GM19452 (cell line): ENCODE results near the gene WDR7.

ENCODE experiments used
- ATAC-seq: cut with Tn5 transposase; IDR thresholded peaks from one replicate; pipeline ENCODE4 v1.9.1; 2021; ENCODE audit not compliant: unreplicated experiment

Gene WDR7

DNA sequence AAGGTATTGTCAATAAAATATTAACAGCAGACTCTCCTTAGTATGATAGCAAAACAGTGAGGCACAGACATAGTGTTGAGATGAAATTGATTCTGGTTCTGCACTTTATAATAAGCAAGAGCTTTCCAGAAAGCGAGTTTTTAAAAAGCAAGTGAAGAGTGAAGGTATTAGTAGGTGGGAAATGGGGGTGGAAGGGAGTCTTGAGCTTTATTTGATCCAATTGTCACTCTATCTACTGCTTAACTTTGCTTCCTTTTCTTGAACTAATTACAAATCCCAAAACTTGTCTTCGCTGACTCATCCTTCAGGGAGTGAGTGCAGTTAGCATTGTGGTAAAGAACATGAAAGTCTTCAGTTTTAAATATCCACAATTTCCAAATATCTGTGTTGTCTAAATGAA is 375.2 kb downstream of the WDR7 start:
- no peak for ATAC-seq

DNA sequence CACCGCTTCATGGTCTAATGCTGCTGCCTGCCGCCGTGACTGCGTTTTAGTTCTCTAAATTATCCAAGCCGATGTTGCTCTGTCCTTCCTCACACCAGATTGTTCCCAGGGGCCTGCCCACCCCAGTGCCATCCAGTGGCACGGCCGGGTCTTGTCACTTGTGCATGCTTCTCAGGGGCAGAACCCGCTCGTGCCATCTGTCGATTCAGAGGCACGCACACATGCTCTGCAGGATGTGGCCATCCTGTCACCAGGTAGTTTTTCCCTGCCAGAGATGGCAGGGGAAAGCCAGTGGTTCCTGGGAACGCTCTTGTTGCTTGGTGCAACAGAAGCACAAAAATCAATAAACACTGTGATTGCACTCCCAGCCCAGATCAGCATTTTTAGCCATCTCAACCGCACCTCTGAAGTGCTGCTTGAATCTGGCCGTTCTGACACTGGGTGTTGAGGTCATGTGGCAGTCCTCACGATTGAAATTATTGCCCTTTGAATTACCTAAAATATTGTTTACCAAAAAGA is 376.1 kb downstream of the WDR7 start:
- no peak for ATAC-seq

DNA sequence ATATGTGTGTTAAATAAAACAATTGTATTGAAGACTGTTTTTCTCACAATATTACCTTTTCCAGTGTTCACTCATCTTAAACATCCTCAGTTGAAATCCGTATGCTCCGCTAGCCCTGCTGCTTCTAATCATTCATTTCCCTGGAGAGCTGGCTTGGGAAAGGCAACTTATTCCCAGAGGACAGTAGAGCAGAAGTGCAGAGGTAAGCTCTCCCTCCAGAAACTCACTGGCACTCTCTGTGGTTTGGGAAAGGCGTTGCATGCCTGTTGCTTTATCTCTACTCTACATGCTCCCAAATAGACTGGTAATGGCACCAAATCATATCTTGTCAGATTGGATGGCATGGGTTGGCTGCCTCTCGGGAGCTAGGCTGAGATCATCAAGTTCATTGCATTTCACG is 378.6 kb downstream of the WDR7 start:
- ATAC-seq = no peak

DNA sequence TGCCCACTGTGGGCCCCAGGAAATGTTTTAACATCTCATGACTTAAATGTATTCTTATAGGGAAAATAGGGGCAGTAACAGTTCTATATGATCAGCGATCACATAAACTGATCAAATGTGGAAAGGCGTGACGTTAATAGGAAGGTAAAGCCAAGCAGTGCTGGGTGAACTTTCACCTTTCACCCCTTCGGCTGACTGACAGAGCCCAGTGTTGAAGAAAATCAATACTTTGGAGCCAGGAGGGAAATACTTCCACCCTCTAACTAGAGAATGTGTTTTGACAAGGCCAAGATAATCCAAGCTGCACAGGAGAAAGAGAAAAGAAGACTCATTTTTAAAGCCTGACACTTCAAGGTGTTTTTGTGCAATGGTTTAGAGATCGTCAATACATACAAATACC is 379.3 kb downstream of the WDR7 start:
- no peak for ATAC-seq

DNA sequence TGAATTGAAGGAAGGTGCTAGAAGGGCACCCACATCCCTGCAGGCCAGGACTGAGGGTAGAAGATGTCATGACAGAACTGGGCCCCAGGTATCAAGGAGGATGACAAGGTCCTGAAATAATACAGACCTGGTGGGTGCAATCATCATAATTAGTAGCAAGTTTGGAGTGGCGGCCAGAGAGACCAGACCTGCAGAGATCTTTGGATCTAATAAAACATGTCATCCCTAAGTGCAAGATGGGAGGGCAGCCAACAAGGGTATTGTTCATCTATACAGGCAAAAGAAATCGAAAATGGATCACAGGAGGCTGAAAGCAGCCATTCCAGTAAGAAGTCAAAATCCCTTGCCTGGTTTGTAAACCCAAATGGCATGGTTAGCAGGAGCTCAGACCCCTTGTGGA is 384.4 kb downstream of the WDR7 start:
- ATAC-seq = no peak

DNA sequence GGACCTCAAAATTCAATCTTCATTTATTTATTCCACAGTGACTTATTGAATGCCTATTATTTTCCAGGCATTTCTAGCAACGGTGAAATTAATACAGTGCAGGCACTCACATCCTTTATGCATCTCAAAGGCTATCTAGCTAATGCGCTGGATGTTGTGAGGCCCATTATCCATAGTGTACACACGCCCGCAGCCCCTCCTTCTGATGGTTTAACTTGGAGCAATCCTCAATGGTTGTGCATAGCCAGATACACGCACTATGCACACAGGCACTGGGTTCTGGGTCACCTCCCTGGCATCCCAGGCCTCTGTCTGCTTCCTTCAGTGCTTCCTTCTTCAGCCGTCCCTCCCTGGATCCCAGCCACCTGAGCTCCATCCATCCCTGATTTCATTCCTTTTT is 387.2 kb downstream of the WDR7 start:
- no peak for ATAC-seq

DNA sequence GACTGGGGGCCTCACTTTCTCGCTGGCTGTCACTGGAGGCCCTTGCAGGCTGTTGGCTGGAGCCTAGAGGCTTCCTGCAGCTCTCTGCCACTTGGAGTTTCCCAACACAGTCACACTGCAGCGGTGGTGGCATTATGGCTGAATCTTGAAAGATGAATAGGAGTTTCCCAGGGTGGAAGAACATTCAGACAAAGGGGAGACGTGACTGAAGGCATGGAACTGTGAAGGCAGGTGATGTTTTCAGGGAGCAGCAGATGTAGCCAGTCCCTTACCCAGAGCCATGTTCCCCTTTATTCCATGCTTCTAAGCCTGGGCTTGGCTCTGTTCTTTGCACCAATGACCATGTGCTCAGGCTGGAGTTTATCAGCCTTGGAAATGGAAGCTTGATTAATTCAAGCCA is 389.0 kb downstream of the WDR7 start:
- ATAC-seq = no peak

DNA sequence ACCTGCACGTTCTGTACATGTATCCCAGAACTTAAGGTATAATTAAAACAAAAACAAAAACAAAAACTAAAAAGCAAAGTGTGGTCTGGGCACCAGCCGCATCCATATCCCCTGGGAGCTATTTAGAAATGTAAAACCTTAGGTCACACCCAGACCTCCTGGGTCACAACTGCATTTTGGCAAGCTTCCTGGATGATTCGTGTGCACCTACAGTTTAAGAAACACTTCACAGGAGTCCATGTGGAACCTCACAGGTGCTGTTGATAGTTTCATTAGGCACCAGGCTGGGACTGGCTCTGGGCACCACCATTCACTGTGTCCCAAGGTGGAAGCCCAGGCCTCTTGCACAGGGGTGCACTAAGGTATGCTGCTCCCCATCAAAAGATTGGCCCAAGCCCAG is 392.1 kb downstream of the WDR7 start:
- ATAC-seq = no peak

DNA sequence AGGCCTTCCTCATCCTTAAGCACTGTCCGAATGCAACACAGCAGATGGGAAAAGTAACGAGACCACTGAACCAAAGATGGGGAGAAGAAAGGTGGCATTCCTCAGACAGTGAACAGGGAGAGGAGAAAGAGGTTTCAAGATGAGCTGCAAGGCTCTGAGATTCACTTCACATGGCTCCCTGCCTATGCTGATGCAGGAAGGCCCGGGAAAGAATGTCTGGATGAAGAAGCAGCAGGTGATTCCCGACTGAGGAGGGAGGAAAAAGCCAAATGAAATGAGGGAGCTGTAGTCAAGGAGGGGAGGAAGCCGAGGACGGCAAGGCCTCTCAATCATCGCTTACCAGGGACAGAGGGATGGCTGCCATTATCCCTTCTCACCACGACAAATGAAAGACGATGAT is 397.2 kb downstream of the WDR7 start:
- ATAC-seq = no peak

DNA sequence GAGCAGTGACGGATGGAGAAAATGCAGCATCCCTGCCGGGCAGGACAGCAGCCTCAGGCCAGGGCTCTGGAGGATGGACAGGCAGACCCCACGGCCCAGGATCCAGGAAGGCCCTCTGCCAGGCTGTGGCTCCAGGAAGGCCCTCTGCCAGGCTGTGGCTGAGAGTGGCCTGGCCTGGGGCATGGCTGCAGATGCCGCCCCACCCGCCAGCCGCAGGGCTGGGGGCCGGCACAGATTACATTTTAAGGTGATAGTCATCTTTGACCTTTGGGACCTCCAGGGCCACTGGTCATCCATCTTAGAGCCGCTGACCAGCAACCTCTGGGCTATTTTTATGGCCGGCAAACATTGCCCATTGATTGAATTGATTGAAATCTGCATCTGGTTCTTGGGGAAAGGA is 397.7 kb downstream of the WDR7 start:
- no peak for ATAC-seq

DNA sequence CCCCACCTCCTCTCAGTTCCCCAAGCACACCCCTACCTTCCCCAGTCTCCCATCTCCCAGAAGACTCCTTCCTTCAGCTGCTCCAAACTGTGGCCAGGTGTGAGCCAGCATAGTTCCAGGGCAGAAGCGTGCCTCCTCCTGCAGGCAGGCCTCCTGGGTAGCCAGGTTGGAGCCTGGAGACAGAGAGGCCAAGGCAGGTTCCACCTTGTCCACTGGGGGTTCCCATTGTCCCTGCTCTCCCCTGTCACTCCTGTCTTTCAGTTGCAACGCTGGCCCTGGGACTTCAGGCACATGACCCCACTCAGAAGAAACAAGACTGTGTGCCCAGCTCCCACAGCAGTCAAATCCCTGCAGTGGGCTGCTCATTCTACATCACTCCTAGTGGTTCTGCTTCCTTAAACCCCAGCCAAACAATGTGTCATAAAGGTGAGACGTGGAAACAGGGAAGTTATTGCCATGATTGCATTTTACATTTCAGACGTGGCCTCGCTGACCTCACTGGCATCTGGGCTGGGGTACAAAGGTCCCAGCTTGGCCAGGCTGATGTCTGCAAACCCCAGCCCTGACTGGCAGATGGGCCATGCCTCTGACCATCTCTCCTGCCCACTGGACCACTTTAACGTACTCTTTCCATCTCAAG is 399.3 kb downstream of the WDR7 start:
- no peak for ATAC-seq

DNA sequence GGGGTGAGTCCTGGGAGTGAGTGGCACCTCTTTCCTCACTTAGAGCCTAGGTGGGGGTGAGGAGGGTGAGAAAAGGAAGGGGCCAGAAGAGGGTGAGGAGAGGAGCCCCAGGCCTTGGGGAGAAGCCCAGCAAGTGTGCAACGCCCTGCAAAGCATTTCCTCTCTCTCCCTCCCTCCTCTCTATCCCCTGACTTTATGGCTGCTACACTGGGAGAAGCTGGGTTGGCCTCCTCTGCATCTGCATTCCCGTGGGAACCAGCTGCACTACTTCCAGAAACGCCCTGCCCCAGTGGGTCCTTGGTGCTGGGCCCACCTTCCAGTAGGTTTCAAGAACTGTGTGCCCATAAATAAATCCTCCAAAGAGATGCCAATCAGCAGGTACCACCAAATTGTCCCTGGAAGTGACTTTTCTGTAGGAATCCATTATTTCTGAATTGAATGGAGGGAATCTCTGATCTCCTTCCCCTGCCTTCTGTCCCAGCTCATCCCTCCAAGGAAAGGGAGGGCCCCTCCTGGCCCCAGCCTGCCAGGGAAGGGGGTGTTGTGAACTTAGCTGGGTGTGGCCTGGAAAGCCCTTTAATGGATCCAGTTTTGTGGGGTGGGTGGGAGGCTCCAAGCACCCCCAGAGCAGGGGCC is 400.0 kb downstream of the WDR7 start:
- ATAC-seq = no peak

DNA sequence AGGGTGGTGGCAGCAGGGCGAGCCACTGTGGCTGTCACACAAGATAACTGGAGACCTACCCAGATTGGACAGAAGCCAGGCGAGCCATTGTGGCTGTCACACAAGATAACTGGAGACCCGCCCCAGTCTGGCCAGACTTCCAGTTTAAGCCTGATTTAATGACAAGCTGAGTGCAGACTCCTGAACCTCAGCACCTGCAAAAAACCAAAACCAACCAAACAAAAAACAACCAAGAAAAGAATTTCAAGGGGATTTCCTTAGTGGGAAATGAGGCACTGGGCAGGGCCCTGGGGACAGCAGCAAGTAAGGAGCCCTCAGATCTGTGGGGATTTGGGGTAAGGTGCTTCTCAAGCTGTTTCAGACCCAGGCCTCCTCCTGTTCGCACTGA is 400.5 kb downstream of the WDR7 start:
- ATAC-seq = no peak

DNA sequence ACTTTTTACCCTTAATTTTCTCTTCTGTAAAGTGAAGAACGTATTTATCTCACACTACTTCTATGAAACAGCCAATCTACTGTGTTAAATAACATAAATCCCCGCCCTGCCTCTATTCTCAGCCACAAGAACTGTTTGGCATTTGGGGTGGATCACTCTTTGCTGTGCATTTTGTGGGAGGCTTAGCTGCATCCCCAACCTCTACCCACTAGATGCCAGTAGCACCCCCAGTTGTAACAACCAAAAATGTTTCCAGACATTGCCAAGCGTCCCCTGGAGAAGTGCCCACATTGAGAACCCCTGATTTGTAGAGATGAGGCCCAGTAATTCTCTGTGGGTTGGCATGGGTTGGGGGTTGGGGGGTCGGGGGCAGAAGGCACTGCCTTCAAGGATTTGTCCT is 401.0 kb downstream of the WDR7 start:
- ATAC-seq = no peak

DNA sequence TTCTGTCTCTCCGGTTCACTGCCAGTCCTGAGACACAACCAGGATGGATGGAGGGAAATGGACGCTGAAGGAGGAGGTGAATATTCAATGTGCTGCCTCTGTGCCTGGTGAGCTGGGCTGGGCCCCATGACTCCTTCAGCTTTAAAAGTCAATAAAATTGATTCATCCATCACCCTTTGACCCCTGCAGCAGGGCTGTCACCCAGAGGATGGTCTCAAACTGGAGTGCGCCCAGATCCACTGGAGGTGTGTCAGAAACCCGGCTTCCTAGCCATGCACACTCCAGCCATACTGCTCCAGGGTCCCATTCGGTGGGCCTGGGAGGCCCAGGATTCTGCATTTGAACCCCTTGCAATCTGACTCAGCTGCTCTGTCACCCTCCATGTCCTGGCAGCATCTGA is 401.6 kb downstream of the WDR7 start:
- ATAC-seq = no peak

DNA sequence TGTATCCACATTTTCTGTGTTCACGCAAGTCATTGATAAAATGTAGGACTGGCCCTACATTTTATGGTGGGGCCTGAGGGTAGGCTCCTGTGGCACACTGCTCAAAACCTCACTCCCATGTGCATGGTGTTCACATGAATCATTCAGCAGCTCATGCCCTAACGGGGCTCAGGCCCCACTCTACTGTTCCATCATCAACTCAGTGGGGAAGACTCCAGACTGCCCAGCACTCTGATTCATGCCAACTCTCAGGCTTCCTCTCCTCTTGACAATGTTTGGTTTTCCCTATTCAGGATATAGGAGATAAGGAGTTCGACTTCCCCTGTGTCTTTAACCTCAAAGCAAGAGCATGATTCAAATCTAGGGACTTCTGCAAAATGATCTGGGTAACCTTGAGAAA is 403.7 kb downstream of the WDR7 start:
- no peak for ATAC-seq

DNA sequence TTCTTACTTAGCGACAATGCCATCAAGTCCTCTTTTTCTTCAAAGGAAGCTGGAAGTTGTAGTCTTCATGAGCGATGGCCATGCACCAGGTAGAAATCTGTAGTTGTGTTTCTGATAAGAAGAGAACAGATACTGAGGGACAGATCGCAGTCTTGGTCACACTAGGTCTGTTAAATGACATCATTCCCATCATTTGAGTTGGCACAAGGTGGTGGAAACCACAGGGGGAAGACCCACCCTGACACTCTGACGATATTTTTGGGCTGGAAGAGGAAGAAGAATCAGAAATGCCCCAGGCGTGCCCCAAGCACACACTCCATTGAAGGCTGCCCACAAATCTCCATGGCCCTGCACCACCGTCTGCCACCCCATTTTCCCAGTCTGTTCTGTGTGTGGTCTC is 406.7 kb downstream of the WDR7 start:
- ATAC-seq = peak; percentile 73

DNA sequence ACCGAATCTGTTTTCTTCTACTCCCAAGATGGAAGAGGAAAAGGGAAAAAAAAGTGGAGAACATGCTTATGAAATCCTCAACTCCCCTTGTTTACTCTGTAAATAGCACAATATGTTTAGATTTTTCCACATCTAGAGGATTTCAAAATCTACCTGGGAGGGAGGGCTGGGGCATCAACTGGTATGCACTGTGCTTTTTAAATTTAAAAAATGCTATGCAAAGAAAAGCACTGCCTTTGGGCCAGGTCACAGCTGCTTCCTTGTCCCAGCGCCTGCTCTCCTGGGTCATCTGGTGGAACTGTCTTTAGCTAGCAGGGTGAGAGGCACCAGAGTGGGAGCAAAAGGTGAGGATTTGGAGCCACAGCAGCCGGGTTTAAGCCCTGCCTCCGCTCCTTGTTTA is 407.6 kb downstream of the WDR7 start:
- no peak for ATAC-seq

DNA sequence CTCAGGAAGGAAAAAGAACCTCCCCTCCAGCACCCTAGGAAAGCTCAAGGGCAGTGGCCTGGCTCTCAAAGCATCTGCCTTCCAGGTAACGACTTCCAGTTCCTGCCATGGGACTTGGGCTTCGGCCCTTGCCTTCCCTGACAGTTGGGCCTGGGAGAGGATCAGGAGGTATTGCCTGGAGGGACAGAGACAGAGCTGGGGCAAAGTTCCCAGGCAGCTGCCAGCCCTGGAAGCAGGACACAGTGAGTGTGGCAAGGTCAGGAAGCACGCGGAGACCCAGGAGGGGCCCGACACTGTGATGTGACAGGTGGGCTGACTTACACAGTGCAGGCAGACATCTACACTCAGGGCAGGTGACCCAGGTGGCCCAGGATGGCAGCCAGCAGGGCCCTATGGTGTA is 408.2 kb downstream of the WDR7 start:
- no peak for ATAC-seq

DNA sequence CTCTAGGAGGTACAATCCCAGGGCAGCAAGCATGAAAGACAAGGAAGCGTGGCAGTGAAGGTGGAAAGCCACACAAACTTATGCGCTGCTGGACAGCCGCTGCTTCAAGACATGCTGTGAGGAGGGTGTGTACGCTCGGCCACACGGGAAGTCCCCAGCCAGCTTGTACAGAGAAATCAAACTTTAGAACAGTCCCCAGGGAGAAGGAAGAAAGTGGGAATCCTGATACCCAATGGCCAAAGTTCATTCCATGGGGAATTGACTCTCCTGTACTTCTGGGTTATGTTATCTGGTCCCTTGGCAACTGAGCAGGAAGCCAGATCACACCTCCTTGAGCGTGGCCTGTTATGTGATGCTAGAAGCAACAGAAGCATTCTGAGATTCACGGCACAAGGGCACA is 409.7 kb downstream of the WDR7 start:
- ATAC-seq = no peak

DNA sequence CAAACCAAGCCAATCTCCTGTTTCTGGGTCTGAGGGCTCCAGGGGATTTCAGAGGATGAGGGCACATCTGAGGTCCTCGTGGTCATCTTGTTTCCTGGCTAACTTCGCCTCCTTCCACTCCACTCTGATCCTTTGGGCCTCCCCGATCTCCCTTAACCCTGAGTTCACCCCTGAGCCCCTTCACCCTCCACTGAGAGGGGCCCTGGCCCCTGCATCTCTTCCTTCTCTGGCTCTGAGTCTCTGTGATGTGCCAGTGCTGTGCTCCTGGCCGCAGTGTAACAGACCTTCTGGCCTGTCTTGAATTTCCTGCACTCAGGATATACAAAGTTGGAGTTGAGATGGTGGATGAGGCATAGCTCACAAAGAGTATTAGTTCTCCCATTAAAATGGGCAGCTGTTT is 411.0 kb downstream of the WDR7 start:
- ATAC-seq = no peak

DNA sequence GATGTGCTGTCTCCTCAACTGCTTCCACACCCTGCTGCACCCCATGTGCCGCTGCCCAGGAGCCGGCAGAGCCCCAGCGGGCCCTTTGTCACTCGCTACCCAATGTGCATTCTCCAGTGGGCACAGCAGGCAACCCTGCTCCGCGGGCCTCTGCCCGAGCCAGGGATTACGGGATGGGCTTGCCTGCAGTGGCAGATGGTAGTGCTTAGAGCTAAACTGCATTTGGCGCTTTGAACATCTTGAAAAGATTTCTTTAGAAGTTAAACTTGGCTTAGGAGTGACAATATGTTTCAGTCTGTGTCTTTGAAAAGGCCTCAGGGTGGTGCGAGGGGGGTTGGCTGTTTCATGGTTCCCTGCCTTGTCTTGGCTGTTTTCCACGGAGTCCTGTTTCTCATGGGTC is 411.7 kb downstream of the WDR7 start:
- no peak for ATAC-seq

DNA sequence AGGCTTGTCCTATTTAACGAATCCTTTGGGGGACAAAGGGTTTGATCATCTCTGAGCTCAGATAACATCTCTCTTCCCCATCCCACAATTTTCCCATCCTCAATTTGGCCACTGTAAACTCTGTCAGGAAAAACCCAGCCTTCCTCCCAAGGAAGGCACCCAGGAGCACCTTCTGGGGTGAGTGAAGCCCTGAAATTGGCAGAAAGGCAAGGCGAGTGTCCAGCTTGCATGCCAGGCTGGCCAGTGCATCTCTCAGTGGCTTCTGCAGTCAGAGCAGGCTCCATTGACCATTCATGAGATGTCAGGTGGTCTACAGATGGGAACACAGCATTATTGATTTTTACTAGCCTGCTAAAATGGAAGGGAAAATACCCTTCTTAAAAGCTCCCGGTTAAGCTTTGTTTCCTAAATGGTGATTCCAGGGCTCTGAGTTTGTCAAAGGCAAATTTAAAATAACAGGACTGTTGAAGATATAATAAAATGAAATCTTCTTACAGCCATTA is 412.5 kb downstream of the WDR7 start:
- no peak for ATAC-seq
